ENCODE measurements around the gene PRKN. TPM values are rescaled to one million over a fixed set of nuclear protein-coding genes. Genes with fewer than 3 reads are reported as not detected.
"Not testable (repeated sequence)": the region's sequence is repeated elsewhere in the genome, so short reads cannot be mapped to it uniquely, and the experiment has no call there.

PRKN gene
- total and polyA plus RNA-seq, 8 donors, result 0.82 to 7.2 (median 2.9) TPM

GRCh38 chr6:161318456-161318855 is 1409.1 kb downstream of the PRKN start:
- peak in 3 of 4 donors; percentile 18 to 61 (median 30) for ATAC-seq
- WGBS, 2 donors, result 56 to 68% methylated on average over 6 of the region's 6 CpGs
- H3K27ac ChIP-seq, result no peak overlapping the region
- no peak for FAIRE-seq
- H3K4me1 ChIP-seq, result no peaks in the 10 kb centered on the region
- intact Hi-C loops (cut with DNase I), result no loop called here
- H3K36me3 ChIP-seq, result no peaks in the 10 kb centered on the region
- no peaks in the 10 kb centered on the region for H3K9me3 ChIP-seq
- DNase-seq, result no peak
- TF ChIP-seq CTCF (IDR thresholded peaks at IDR 0.05), result no peak
- no peak overlapping the region for H3K4me3 ChIP-seq
- H3K27me3 ChIP-seq, result no peaks in the 10 kb centered on the region

- ATAC-seq, result no peak
- DNase-seq, result no peak
- Histone ChIP-seq H3K9me3 (no peaks in the 10 kb centered on the region), H3K27ac (no peak overlapping the region), H3K4me3 (no peak overlapping the region), H3K4me1 (no peaks in the 10 kb centered on the region), H3K36me3 (no peaks in the 10 kb centered on the region), H3K27me3 (no peaks in the 10 kb centered on the region)
- 94 to 97% methylated on average over 3 of the region's 3 CpGs for WGBS, 2 donors
- no peak for TF ChIP-seq CTCF (IDR thresholded peaks at IDR 0.05)
- intact Hi-C loops (cut with DNase I), result no loop called here
- FAIRE-seq, result no peak
Observed at GRCh38 chr6:161316531-161316930, 1411.0 kb downstream of the PRKN start.

- H3K4me3 ChIP-seq; H3K27me3 ChIP-seq; H3K9me3 ChIP-seq; ATAC-seq; DNase-seq; H3K27ac ChIP-seq; intact Hi-C loops (cut with DNase I); FAIRE-seq; H3K36me3 ChIP-seq; H3K4me1 ChIP-seq: not testable (repeated sequence)
- 76 to 80% methylated on average over 15 of the region's 15 CpGs for WGBS, 2 donors
Observed at GRCh38 chr6:161315246-161315917, 1412.2 kb downstream of the PRKN start.

- DNase-seq; ATAC-seq; H3K4me3 ChIP-seq; H3K36me3 ChIP-seq; FAIRE-seq; H3K4me1 ChIP-seq; H3K27ac ChIP-seq; H3K27me3 ChIP-seq; H3K9me3 ChIP-seq; intact Hi-C loops (cut with DNase I): not testable (repeated sequence)
- WGBS, 2 donors, result 93 to 95% methylated on average over 20 of the region's 20 CpGs
Observed at GRCh38 chr6:161314541-161315245, 1412.9 kb downstream of the PRKN start.

- TF ChIP-seq CTCF (IDR thresholded peaks at IDR 0.05), result no peak
- intact Hi-C loops (cut with DNase I), result no loop called here
Observed at GRCh38 chr6:161313940-161314509, 1413.5 kb downstream of the PRKN start.

GRCh38 chr6:161313475-161313874 is 1414.1 kb downstream of the PRKN start:
- ATAC-seq; intact Hi-C loops (cut with DNase I); H3K27me3 ChIP-seq; H3K9me3 ChIP-seq; FAIRE-seq; H3K27ac ChIP-seq; H3K4me1 ChIP-seq; H3K4me3 ChIP-seq; DNase-seq; H3K36me3 ChIP-seq: not testable (repeated sequence)
- 50 to 56% methylated on average over 3 of the region's 3 CpGs for WGBS, 2 donors

More at GRCh38 chr6:161313940-161314509, 1413.5 kb downstream of the PRKN start:
- H3K9me3 ChIP-seq, result no peaks in the 10 kb centered on the region
- ATAC-seq, result no peak
- no peaks in the 10 kb centered on the region for H3K36me3 ChIP-seq
- 78 to 79% methylated on average over 6 of the region's 6 CpGs for WGBS, 2 donors
- no peak for DNase-seq
- FAIRE-seq, result no peak
- no peaks in the 10 kb centered on the region for H3K4me1 ChIP-seq
- no peak overlapping the region for H3K4me3 ChIP-seq
- no peaks in the 10 kb centered on the region for H3K27me3 ChIP-seq
- no peak overlapping the region for H3K27ac ChIP-seq

GRCh38 chr6:161309774-161310173 is 1417.8 kb downstream of the PRKN start:
- DNase-seq; FAIRE-seq; H3K9me3 ChIP-seq; H3K4me3 ChIP-seq; H3K27ac ChIP-seq; ATAC-seq; H3K27me3 ChIP-seq; H3K36me3 ChIP-seq; H3K4me1 ChIP-seq; intact Hi-C loops (cut with DNase I): not testable (repeated sequence)
- WGBS, 2 donors, result 77 to 87% methylated on average over 7 of the region's 7 CpGs

Measured in pancreas (tissue), 10 donors.